MM.1S (cell line): ENCODE data around the gene FXYD3.

ENCODE experiments used
- EZH2 ChIP-seq: fragments of 300-600 bp; sonication (generic); optimal IDR thresholded peaks from 2 replicates; pipeline ENCODE3; 2017; ENCODE audit warnings: low read depth, mild to moderate bottlenecking, antibody characterized with exemption, low read length, mixed read lengths
- EZH2phosphoT487 ChIP-seq: fragments of 300-600 bp; sonication (generic); IDR thresholded peaks from 2 replicates; pipeline ENCODE4 v1.6.1; 2018; ENCODE audit warnings: antibody characterized with exemption, low read length
- TF ChIP-seq, protein P1 (sequence below): fragments of 300-600 bp; sonication (generic); IDR thresholded peaks from 2 replicates; pipeline ENCODE4 v1.5.1; 2016; ENCODE audit warnings: antibody characterized with exemption, low read length, mixed read lengths

- TF ChIP-seq EZH2phosphoT487 (no peak), EZH2 (no peak)
- TF ChIP-seq, protein P1, sequence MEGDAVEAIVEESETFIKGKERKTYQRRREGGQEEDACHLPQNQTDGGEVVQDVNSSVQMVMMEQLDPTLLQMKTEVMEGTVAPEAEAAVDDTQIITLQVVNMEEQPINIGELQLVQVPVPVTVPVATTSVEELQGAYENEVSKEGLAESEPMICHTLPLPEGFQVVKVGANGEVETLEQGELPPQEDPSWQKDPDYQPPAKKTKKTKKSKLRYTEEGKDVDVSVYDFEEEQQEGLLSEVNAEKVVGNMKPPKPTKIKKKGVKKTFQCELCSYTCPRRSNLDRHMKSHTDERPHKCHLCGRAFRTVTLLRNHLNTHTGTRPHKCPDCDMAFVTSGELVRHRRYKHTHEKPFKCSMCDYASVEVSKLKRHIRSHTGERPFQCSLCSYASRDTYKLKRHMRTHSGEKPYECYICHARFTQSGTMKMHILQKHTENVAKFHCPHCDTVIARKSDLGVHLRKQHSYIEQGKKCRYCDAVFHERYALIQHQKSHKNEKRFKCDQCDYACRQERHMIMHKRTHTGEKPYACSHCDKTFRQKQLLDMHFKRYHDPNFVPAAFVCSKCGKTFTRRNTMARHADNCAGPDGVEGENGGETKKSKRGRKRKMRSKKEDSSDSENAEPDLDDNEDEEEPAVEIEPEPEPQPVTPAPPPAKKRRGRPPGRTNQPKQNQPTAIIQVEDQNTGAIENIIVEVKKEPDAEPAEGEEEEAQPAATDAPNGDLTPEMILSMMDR = no peak
Measured at GRCh38 chr19:35098413-35099049, 17.1 kb upstream of the FXYD3 start.
